Measurements from ENCODE around the gene IP6K2. TPM values are rescaled to one million over a fixed set of nuclear protein-coding genes. Genes with fewer than 3 reads are reported as not detected.

IP6K2 gene
- total RNA-seq, 1 donor from 2014 or later = 104 TPM

- no peaks in the 10 kb centered on the region for H3K9me3 Mint-ChIP-seq (ENCODE audit: unreplicated experiment)
- no peaks in the 10 kb centered on the region for H3K36me3 Mint-ChIP-seq (ENCODE audit: unreplicated experiment)
- H3K27me3 Mint-ChIP-seq (ENCODE audit: unreplicated experiment) = no peaks in the 10 kb centered on the region
- H3K4me1 Mint-ChIP-seq (ENCODE audit: unreplicated experiment) = peaks cover 17% of the 10 kb centered on the region
- peak overlapping the region; percentile 98 for H3K27ac Mint-ChIP-seq (ENCODE audit: unreplicated experiment)
- H3K4me3 Mint-ChIP-seq (ENCODE audit: unreplicated experiment) = peak overlapping the region; percentile 89
- TF ChIP-seq, protein P1, sequence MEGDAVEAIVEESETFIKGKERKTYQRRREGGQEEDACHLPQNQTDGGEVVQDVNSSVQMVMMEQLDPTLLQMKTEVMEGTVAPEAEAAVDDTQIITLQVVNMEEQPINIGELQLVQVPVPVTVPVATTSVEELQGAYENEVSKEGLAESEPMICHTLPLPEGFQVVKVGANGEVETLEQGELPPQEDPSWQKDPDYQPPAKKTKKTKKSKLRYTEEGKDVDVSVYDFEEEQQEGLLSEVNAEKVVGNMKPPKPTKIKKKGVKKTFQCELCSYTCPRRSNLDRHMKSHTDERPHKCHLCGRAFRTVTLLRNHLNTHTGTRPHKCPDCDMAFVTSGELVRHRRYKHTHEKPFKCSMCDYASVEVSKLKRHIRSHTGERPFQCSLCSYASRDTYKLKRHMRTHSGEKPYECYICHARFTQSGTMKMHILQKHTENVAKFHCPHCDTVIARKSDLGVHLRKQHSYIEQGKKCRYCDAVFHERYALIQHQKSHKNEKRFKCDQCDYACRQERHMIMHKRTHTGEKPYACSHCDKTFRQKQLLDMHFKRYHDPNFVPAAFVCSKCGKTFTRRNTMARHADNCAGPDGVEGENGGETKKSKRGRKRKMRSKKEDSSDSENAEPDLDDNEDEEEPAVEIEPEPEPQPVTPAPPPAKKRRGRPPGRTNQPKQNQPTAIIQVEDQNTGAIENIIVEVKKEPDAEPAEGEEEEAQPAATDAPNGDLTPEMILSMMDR (IDR thresholded peaks at IDR 0.05) = peak; percentile 25
- no peak for DNase-seq (ENCODE audit: extremely low spot score, unreplicated experiment)
These were observed 52.7 kb downstream of the IP6K2 start for GRCh38 chr3:48664313-48664644.

DNA sequence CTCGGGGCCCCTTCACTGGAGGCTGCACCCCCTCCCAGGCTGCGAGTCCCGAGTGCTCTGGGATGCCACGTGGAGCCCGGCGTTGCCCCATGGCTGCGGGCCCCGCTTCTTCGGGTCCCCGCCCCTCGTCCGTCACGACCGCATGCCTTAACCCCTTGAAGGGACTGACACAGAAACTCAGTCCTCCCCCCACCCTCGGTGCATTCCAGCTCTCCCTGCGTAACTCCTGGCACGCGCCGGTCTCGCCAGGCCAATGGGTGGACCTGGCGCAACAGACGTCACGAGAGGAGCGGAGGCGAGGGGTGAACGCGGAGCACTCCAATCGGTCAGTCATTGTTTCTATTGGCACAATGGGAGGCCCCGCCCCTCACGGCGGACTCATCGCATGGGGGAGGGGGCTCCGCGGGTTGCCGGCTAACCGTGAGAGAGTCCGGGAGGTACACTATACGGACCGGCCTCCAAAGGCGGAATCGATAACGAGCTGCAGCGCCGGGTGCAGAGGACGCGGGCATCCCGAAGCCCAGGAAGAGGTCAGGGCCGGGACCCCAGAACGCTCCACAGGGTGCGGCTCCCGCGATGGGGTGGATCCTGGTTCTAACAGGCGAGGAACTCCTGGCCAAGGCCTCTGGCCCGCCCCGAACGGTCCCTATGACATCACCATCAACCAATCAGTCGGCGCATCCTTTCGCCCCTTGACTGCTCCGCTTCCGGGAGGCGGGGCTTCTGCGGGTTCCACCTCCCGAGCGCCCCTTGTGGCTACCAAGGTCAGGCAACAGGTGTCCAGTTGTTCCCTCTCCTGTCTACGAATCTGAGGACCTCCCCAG, 53.3 kb downstream of the IP6K2 start:
- peak; percentile 99 for DNase-seq (ENCODE audit: extremely low spot score, unreplicated experiment)
- H3K9me3 Mint-ChIP-seq (ENCODE audit: unreplicated experiment) = no peaks in the 10 kb centered on the region
- peak overlapping the region; percentile 89 for H3K4me3 Mint-ChIP-seq (ENCODE audit: unreplicated experiment)
- no peaks in the 10 kb centered on the region for H3K27me3 Mint-ChIP-seq (ENCODE audit: unreplicated experiment)
- H3K36me3 Mint-ChIP-seq (ENCODE audit: unreplicated experiment) = peaks cover 3% of the 10 kb centered on the region
- peaks cover 17% of the 10 kb centered on the region for H3K4me1 Mint-ChIP-seq (ENCODE audit: unreplicated experiment)
- TF ChIP-seq, protein P1 (IDR thresholded peaks at IDR 0.05) = peak; percentile 85
- H3K27ac Mint-ChIP-seq (ENCODE audit: unreplicated experiment) = peak overlapping the region; percentile 98

- DNase-seq (ENCODE audit: extremely low spot score, unreplicated experiment) = peak; percentile 95
- Mint-ChIP-seq H3K9me3 (ENCODE audit: unreplicated experiment) (no peaks in the 10 kb centered on the region), H3K4me1 (ENCODE audit: unreplicated experiment) (peaks cover 17% of the 10 kb centered on the region), H3K4me3 (ENCODE audit: unreplicated experiment) (peak within 1 kb of the TSS; percentile 89), H3K36me3 (ENCODE audit: unreplicated experiment) (peaks cover 5% of the 10 kb centered on the region), H3K27ac (ENCODE audit: unreplicated experiment) (peak within 1 kb of the TSS; percentile 98), H3K27me3 (ENCODE audit: unreplicated experiment) (no peaks in the 10 kb centered on the region)
- TF ChIP-seq, protein P1 (IDR thresholded peaks at IDR 0.05) = no peak
These were observed 54.1 kb downstream of the IP6K2 start, which contains the start of gene CELSR3 for GRCh38 chr3:48662753-48663488. Gene CELSR3, minus strand, starts transcription at chr3:48662886. Its CDS starts 252 bp downstream, at chr3:48662634.

- Mint-ChIP-seq H3K4me1 (ENCODE audit: unreplicated experiment) (peaks cover 17% of the 10 kb centered on the region), H3K9me3 (ENCODE audit: unreplicated experiment) (no peaks in the 10 kb centered on the region), H3K27me3 (ENCODE audit: unreplicated experiment) (no peaks in the 10 kb centered on the region), H3K27ac (ENCODE audit: unreplicated experiment) (no peak overlapping the region), H3K36me3 (ENCODE audit: unreplicated experiment) (peaks cover 5% of the 10 kb centered on the region), H3K4me3 (ENCODE audit: unreplicated experiment) (peak overlapping the region; percentile 65)
- TF ChIP-seq, protein P1 (IDR thresholded peaks at IDR 0.05) = no peak
- DNase-seq (ENCODE audit: extremely low spot score, unreplicated experiment) = no peak
These were observed 54.8 kb downstream of the IP6K2 start for GRCh38 chr3:48662145-48662752.

All from osteocyte (in vitro differentiated cells).